CD1c-positive myeloid dendritic cell (primary cell): Measurements from ENCODE around the gene RPP25L.

Source experiments
- DNase-seq: peaks from one replicate; pipeline ENCODE4 v3.0.0-alpha.2; 2016; ENCODE audit errors: extremely low spot score

Gene RPP25L

GRCh38 chr9:34585946-34586669 lies 25.8 kb downstream of the RPP25L start:
- no peak for DNase-seq

- no peak for DNase-seq
These were observed 26.9 kb downstream of the RPP25L start for GRCh38 chr9:34584970-34585369.

- DNase-seq, result no peak
These were observed 29.1 kb downstream of the RPP25L start for GRCh38 chr9:34582787-34583186.

GRCh38 chr9:34581318-34581717 lies 30.6 kb downstream of the RPP25L start:
- DNase-seq, result no peak

GRCh38 chr9:34580358-34580757 lies 31.5 kb downstream of the RPP25L start:
- DNase-seq, result no peak

GRCh38 chr9:34579808-34580163 lies 32.1 kb downstream of the RPP25L start:
- no peak for DNase-seq

GRCh38 chr9:34579104-34579807 lies 32.6 kb downstream of the RPP25L start:
- DNase-seq, result no peak

GRCh38 chr9:34578241-34579103 lies 33.4 kb downstream of the RPP25L start:
- no peak for DNase-seq

GRCh38 chr9:34577400-34578240 lies 34.3 kb downstream of the RPP25L start:
- no peak for DNase-seq

- DNase-seq, result no peak
These were observed 35.1 kb downstream of the RPP25L start for GRCh38 chr9:34576597-34577399.

GRCh38 chr9:34575862-34576596 lies 35.9 kb downstream of the RPP25L start:
- no peak for DNase-seq

- no peak for DNase-seq
These were observed 36.7 kb downstream of the RPP25L start for GRCh38 chr9:34575241-34575640.

- DNase-seq, result no peak
These were observed 37.3 kb downstream of the RPP25L start for GRCh38 chr9:34574571-34574970.

GRCh38 chr9:34573599-34574325 lies 38.1 kb downstream of the RPP25L start:
- DNase-seq, result no peak

GRCh38 chr9:34572628-34573027 lies 39.3 kb downstream of the RPP25L start:
- no peak for DNase-seq

- no peak for DNase-seq
These were observed 39.8 kb downstream of the RPP25L start for GRCh38 chr9:34572092-34572491.

- no peak for DNase-seq
These were observed 40.5 kb downstream of the RPP25L start for GRCh38 chr9:34571481-34571810.

GRCh38 chr9:34570809-34571480 lies 41.0 kb downstream of the RPP25L start:
- DNase-seq, result no peak

GRCh38 chr9:34570376-34570775 lies 41.5 kb downstream of the RPP25L start:
- DNase-seq, result no peak
